DMS153 treated with DMSO at 0.1 percent for 48 hours (cell line): Measurements from ENCODE around the gene AMIGO1.
A peak's percentile ranks its signal among the peaks of the same experiment; 100 is the strongest.

Experiments
- DNase-seq: peaks from one replicate; lab custom pipeline; 2025; ENCODE audit not compliant: unreplicated experiment; lab: John Stamatoyannopoulos, UW

The AMIGO1 gene, protein sequence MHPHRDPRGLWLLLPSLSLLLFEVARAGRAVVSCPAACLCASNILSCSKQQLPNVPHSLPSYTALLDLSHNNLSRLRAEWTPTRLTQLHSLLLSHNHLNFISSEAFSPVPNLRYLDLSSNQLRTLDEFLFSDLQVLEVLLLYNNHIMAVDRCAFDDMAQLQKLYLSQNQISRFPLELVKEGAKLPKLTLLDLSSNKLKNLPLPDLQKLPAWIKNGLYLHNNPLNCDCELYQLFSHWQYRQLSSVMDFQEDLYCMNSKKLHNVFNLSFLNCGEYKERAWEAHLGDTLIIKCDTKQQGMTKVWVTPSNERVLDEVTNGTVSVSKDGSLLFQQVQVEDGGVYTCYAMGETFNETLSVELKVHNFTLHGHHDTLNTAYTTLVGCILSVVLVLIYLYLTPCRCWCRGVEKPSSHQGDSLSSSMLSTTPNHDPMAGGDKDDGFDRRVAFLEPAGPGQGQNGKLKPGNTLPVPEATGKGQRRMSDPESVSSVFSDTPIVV

DNA sequence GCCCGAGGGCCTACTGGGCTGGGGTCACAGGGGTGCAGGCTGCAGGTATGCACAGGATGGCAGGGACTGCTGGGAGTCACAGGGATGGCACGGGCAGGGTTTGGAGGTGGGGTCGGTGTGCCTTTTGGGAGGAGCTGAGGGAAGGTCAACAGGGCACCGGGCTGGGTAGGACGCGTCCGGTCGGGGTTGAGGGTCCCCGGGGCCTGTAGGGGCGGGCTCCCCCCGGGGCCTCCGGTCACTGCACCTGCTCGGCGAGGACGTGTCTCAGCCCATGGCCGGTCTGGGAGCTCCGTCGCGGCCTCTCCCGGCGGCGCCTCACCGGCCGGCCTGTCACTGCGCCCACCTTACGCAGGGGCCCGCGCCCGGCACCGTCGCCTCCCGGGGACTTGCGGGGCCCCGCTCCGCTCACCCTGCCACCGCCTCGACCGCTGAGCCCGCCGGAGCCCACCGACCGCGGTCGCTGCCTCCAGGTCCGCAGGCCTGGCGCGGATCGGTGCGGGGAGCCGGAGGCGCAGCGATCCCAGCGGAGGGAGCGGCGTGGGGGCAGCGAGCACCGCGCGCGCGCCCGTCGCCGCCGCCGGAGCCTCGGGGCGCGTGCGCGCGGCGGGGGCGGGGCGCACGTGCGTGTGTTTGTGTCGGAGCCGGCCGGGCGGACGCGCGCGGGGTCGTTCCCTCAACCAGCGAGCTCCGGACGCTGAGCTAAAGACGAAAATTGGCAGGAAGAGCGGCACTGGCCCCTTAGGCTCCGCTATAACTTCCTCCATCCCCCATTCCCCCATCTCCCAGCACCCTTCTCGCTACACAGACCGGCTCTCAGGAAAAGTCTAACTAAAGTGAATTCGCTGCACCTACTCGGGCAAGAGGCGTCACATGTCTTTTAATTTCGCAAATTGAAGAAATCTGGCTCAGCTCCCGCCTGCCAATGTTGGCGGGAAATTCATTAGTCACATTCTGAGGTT is at the start of gene AMIGO1:
Gene AMIGO1, minus strand, starts transcription at position 552 of the 959 bp plus-strand sequence. CDS start 815 bp downstream, outside the sequence.
- no peak for DNase-seq

DNA sequence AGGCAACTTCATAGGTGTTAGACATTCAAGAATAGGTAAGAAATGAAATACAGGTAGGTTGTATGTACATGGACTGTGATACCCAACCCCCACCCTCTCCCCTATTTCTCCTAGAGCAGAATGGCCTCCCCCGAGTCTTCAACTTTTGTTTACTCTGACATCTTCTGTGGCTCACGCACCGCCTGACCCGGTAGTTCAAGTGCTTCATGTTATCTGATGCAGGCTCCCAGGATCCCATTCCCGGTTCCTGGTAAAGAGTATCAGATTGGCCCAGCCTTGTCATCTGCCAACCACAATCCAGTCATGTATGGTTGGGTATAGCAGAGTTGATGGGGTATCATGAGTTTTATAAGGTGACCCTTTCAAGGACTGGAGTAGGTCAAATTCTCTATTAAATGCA is 48.0 kb upstream of the AMIGO1 start:
- DNase-seq, result no peak

DNA sequence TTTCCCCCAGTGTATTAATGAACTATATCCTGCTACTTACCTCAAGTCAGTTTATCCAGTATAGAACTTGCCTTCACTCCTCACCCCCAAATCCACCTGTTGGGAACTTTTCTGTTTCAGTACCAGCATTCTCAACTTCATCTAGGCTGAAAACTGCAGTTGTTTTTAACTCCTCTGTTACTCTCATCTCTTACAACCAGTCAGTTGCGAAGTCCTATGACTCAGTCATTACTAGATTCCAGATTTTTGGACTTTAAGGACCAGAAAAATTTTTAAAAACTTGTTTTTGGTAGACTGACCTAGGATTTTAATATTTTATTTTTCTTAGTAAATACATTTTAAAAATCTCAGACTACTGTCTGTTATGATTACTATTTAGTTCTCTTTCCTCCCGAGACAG is 47.0 kb upstream of the AMIGO1 start:
- no peak for DNase-seq

DNA sequence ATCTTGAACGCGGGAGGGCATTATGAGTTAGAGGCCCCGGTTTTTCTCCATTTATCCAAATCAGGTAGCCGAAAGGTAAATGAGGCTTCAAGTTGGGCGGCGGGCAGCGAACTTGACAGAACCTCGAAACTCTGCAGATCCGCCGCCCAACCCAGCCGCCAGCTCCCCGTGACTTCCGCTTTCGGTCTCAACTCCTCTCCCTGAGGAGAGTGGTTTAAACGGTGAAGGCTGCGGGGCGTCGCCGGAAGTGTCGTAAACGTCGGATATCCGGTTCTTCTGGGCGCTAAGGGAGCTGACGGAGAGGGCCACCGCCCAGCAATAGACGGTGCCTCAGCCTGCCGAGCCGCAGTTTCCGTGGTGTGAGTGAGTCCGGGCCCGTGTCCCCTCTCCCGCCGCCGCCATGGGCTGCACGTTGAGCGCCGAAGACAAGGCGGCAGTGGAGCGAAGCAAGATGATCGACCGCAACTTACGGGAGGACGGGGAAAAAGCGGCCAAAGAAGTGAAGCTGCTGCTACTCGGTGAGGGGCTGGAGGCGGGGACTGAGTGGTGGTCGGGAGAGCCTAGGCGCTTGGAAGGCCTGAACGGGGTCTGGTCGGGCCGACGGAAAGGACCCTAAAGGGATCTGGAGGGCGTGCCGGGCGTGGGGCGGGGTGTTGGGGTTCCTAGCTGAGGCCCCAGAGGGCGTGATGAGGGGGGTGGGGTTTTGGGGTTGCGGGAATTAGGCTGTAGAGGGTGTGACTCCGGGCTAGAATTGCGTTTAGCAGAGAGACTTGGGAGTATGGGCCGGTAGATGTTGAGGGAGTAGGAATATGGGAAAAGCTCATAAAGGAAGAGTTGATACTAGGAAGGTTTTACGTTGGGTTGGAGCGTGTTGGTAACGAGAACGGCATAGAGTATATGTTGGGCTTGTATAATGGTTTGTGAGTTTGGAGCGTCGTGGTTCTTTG is 39.1 kb upstream of the AMIGO1 start, which contains the start of gene GNAI3:
Gene GNAI3, plus strand, starts transcription at position 295 of the 947 bp plus-strand sequence. Its CDS starts 106 bp downstream, at position 401.
- peak; percentile 87 for DNase-seq

DNA sequence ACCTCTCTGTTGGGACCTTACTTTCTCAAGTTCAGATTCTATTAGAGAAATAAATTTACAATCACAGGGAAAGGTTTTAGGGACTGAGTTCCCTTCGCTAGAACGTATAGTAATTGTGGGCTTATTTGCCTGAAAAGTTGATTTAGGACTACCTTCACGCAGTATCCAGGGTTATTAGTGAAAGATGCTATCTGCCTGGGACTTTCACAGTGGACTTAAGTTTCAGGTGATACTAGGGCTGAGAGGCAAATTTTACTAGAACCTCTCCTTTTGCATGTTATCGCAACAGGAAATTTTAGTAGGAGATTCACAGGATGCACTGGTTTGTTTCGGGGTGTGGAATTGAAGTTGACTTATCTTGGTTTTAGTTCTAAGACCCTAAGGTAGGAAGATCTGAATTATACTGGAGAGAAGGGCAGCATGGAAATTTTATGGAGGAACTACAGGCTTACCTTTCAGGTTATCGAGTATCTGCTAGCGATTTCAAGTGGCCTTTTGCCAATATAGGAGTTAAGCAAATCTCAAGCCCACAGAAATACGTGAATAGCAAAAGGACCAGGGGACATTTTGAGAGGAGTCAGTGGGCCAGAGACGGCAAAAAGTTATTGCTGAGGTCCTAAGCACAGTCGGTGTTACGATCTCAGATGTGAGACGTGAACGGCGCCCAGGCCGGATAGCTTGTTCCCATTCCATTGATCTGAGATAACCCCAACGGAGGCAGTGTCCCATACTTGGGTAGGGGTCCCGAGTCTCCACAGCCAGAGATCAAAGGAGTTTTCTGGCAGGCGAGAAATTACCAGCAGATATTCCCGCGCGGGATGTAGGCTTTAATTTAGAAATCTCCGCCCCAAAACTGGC is 38.2 kb upstream of the AMIGO1 start:
- peak; percentile 12 for DNase-seq

DNA sequence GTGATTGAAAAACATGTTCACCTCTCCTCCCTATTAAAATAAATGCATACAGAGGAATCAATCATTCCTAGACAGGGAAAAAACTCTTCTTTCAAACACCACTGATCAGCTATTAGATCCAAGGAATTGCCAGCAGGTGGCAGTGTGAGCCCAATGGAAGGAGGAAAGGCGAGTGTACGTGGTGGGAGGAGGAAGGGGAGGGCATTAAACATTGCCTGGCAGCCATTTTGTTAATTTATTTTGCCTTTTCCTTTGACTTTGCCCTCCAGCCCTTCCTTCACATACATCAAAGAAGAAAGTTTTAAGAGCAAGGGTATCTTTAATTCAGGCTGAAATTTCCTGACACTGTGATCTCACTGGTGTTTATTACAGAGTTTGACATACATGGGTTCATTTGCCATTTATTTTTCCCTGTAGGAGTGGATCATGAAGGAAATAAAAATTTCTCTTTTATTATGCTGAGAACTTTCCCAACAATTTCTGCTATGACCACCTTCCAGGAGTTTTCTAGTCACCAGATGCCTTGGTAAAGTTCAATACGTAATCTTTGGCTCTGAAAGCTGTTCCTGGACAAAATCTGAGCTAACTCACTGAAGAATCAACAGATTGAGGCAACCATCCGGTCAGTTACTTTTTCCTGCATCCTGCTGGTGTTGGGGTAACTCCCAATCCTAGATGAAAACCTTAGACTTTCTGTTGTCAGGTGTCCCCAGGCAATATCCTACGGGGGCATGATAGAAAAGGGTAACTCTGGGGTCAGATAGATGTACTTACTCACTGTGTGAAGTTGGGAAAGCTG is 37.0 kb upstream of the AMIGO1 start:
- DNase-seq, result peak; percentile 77

DNA sequence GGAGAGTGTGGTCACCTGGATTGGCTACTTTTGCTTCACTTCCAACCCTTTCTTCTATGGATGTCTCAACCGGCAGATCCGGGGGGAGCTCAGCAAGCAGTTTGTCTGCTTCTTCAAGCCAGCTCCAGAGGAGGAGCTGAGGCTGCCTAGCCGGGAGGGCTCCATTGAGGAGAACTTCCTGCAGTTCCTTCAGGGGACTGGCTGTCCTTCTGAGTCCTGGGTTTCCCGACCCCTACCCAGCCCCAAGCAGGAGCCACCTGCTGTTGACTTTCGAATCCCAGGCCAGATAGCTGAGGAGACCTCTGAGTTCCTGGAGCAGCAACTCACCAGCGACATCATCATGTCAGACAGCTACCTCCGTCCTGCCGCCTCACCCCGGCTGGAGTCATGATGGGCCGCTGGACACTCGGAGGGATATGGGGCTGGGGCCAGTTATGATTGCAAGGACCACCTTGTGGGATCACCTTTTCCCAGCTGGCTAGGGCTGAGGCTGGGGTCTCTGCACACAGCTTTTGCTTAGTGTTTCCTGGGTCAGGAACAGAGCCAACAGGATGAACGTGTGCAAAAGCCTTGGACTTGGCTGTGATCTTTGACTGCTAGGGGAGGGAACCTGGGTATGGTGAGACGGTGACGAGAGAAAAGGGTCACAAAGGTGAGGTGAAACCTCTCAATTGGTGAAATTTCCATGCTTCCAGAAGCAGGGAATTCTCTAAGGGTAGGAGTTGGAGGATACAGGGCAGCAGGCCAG is 34.6 kb upstream of the AMIGO1 start:
- no peak for DNase-seq

DNA sequence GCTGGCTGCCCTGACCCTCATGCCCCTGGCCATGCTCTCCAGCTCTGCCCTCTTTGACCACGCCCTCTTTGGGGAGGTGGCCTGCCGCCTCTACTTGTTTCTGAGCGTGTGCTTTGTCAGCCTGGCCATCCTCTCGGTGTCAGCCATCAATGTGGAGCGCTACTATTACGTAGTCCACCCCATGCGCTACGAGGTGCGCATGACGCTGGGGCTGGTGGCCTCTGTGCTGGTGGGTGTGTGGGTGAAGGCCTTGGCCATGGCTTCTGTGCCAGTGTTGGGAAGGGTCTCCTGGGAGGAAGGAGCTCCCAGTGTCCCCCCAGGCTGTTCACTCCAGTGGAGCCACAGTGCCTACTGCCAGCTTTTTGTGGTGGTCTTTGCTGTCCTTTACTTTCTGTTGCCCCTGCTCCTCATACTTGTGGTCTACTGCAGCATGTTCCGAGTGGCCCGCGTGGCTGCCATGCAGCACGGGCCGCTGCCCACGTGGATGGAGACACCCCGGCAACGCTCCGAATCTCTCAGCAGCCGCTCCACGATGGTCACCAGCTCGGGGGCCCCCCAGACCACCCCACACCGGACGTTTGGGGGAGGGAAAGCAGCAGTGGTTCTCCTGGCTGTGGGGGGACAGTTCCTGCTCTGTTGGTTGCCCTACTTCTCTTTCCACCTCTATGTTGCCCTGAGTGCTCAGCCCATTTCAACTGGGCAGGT is 33.9 kb upstream of the AMIGO1 start:
- no peak for DNase-seq

DNA sequence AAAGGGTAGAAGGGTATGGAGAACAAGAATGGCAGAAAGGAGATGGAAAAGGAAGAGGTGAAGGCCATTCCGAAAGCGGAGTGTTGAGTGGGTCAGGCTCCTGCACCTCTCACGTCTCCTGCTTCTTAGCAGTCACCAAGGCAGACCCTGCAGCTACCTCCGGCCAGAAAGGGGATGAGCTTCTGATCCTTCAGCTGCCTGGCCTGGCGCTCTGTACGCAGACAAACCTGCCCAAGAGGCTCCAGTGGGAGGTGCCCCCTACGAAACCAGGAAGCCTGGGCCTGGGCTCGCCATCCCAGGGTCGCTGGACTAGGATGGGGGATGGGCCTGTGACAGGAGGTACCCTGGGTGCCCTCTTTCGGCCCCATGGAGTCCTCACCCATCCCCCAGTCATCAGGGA is 33.1 kb upstream of the AMIGO1 start:
- DNase-seq, result no peak

DNA sequence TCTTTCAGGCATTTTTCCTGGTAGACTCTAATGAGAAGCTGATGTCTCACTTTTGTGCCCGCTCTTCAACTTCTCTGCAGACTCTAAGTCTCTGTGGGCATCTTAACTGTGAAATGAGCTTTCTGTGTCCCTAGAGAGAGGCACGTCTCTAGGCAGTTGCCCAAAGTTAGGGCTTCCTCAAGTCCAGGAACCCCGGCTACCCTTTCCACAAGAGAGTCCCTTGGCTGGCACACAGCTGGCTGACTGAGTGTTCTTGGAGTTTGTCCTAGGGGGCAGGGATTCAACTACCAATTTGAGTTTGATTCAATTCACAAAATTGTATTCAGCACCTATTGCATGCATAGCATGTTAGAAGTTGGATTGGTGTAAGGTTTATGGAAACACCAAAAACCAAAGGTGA is 31.6 kb upstream of the AMIGO1 start:
- DNase-seq, result no peak

DNA sequence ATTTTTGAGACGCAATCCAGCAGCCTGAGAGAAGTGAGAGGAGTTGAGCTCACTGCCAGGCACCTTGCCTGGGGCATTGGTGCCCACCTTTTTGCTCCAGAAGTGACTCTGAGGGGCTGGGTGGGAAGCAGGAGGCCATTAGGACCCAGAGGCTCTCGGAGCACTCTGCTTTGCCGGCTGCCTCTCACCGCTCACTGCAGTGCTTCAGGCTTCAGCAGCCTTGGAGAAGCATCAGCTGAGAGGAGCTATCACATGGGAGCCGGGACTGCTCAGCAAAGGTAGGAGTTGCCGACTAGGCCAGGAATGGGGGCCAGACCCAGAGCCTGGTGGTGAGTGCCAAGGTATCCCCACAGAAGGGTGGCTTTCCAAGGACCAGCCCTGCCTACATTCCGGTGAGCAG is 30.1 kb upstream of the AMIGO1 start, which contains the start of gene GPR61:
Gene GPR61, plus strand, starts transcription at position 197 of the 400 bp plus-strand sequence. CDS start 3,151 bp downstream, outside the sequence.
- DNase-seq, result no peak

DNA sequence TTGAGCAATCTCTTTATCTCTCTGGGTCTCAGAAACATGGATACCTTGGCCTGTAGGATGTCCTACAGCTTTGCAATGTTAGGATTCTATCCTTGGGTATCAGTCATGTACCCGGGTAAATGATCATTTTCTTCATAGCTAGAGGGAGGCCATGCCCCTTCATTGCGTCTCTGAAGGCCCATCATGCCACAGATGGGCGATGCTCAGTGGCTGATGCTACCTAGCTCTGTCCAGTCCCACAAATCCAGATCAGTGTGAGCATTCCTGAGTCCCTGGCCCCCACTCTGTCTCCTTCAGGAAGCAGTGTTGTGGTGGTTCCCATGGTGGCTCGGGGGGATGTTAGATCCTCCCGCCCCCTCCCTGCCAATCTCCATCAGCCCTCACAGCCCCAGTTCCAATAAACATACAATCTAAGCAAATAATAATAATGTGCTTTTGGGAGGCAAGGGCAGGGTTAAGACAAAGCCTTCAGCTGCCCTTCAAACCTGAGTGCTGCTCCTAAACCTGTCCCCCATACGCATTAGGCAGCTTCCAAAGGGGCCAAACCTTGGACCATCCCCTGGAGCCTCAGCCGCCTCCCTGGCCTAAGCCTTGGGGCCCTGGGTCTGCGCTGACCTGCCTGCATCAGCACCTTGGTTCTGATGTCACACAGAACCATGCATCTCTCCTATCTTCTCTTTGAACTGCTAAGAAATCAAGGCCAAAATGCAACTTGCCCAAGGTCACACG is 29.5 kb upstream of the AMIGO1 start:
- DNase-seq, result no peak

DNA sequence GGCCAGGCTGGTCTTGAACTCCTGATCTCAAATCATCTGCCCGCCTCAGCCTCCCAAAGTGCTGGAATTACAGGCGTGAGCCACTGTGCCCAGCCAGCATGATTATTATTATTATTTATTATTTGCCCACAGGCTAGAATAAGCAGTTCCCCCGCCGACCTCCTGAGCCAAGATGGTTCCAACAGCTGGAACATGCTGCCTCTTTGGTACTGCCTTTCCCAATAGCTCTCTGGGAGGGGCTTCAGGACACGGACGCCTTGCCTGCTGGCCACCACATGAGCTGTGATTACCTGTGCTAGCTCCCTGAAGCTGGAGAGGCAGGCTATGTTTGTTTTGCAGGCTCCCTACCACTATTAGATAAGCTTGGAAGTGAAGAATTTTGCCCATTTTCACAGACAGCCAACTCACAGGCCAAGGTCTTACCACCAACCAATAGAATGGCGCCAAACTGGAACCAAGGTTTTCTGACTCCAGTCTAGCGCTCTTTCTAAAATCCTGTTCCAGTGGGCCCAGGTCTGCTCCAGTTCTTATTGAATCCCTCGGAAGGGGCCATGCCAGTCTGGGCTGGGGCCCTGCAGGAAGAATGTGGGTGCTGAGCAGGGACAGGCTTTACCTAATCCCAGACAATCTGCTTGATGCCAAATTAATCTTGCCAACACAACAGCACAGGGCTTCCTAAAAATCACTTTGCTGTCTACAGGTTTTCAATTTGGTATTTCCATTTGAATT is 28.1 kb upstream of the AMIGO1 start:
- DNase-seq, result no peak

DNA sequence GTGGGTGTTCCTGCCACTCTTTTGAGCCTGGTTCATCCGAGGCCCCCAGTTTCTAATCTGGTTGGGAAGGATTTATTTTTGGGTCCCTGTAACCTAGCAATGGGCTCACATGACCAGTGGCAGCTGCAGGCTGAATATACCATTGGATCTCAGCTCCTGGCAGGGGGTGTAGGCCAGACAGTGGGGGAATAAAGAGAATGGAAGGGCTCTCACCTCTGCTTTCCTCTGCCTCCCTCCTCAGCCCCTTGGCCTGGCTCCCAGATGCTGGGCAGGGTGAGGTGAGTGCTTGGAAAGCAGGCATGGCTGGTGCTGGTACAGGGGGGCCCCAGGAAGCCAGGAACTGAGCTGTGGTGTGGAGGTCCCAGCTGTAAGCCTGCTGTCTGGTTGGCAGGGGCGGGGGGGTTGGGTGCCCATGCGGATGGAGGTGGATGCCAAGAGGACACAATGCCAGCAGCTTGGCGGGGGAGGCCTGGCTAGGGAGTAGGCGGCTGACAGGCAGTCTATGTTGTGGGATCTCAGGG is 26.5 kb upstream of the AMIGO1 start:
- DNase-seq, result no peak

DNA sequence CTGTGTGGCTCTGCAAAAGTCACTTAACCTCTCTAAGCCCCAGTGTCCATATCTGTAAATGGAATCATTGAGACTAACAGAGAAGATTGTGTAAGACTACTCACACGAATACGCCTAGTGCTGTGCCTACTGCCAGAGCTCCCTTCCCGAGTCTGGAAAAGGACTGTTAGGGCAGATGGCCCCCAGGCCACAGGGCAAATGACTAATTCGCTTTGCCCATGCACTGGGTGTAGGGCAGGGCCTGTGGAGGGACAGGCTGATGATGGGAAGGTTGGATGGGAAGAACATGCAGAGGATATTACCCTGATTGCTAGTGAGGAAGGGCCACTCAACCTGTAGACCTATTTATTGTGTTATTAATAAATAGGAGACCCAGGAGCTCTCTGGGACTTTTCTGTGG is 26.0 kb upstream of the AMIGO1 start:
- DNase-seq, result no peak
